Upper lobe of left lung (tissue), 6 donors: ENCODE data around the gene DYSF. TPM values are rescaled to one million over a fixed set of nuclear protein-coding genes. Genes with fewer than 3 reads are reported as not detected.
A peak's percentile ranks its signal among the peaks of the same experiment; 100 is the strongest.

Experiments
- ATAC-seq, 2 donors: fragments of 200-7000 bp; cut with Tn5 transposase; one replicate each; pipeline ENCODE4 v1.9.1; 2022; ENCODE audit warnings: mild to moderate bottlenecking in 2 of 2, moderate library complexity in 2 of 2; ENCODE audit not compliant: low FRiP score in 2 of 2
- DNase-seq, 2 donors: peaks; one replicate each; pipeline ENCODE4 v3.0.0-alpha.2; 2019 to 2020
- H3K27ac ChIP-seq, 4 donors: fragments of 200-600 bp; sonication (generic); one replicate each; pipeline ENCODE4 v1.5.1; 2016 to 2019
- H3K27me3 ChIP-seq, 4 donors: fragments of 200-600 bp; sonication (generic); one replicate each; pipeline ENCODE4 v1.5.1; 2017 to 2019
- H3K36me3 ChIP-seq, 4 donors: fragments of 200-600 bp; sonication (generic); one replicate each; pipeline ENCODE4 v1.5.1; 2016 to 2019
- H3K4me1 ChIP-seq, 4 donors: fragments of 200-600 bp; sonication (generic); one replicate each; pipeline ENCODE4 v1.5.1; 2018 to 2019
- H3K4me3 ChIP-seq, 4 donors: fragments of 200-600 bp; sonication (generic); one replicate each; pipeline ENCODE4 v1.5.1; 2017 to 2019; ENCODE audit warnings: mild to moderate bottlenecking in 2 of 4, moderate library complexity in 1 of 4
- H3K9me3 ChIP-seq, 4 donors: fragments of 200-600 bp; sonication (generic); one replicate each; pipeline ENCODE4 v1.5.1; 2018 to 2019
- CTCF ChIP-seq, 6 experiments: fragments of 450-650 bp in 4 of 6; fragments of 200-600 bp in 2 of 6; sonication (generic) in 2 of 6; IDR thresholded peaks; one replicate each; pipeline ENCODE4 v1.5.1; 2016 to 2019; ENCODE audit warnings: antibody characterized with exemption in 6 of 6
- EP300 ChIP-seq, 4 donors: sonication (generic); formaldehyde crosslinking; IDR thresholded peaks; one replicate each; pipeline ENCODE4 v1.5.1; 2017; ENCODE audit warnings: antibody characterized with exemption in 4 of 4, control low read depth in 2 of 4
- POLR2A ChIP-seq, 4 donors: fragments of 450-650 bp; IDR thresholded peaks; one replicate each; pipeline ENCODE4 v1.5.1; 2016 to 2017; ENCODE audit warnings: antibody characterized with exemption in 4 of 4, mild to moderate bottlenecking in 2 of 4
- POLR2AphosphoS5 ChIP-seq, 2 donors: sonication (generic); formaldehyde crosslinking; IDR thresholded peaks; one replicate each; pipeline ENCODE4 v1.5.1; 2017; ENCODE audit warnings: antibody characterized with exemption in 2 of 2
- WGBS, 2 donors: methylation state at CpG; one replicate each; pipeline ENCODE4 v1.1.5; 2017 to 2018; 5-methylcytosine and 5-hydroxymethylcytosine counted together
- total RNA-seq, 6 donors: library from RNA; depleted of rRNA in 4 of 6; stranded (reverse); fragments of >200 nt in 4 of 6; gene quantifications; one replicate each; pipeline versions ENCODE4 v1.1.0 to v1.2.1, GENCODE V29; 2016 to 2021
- donor health status: DM: no; HTN: no; CAD: no; lungs with moderate emphysema.
- donor health status: DM: no; HTN: yes; CAD: no; lungs with severe emphysema.

DYSF gene
- total RNA-seq, 6 donors from 2014 or later: 17.5 to 72.7 (median 42.7) TPM

GRCh38 chr2:71699428-71699827, 246.1 kb downstream of the DYSF start:
- 76 to 86% methylated on average over 6 of the region's 6 CpGs for WGBS, 2 donors
- no peak for DNase-seq

GRCh38 chr2:71700041-71700657, 246.8 kb downstream of the DYSF start:
- no peak for TF ChIP-seq EP300 (IDR thresholded peaks at IDR 0.05)
- TF ChIP-seq POLR2A (IDR thresholded peaks at IDR 0.05): no peak
- TF ChIP-seq CTCF (IDR thresholded peaks at IDR 0.05): no peak
- no peak for TF ChIP-seq POLR2AphosphoS5 (IDR thresholded peaks at IDR 0.05)
- Histone ChIP-seq H3K9me3 (no peaks in the 10 kb centered on the region), H3K27me3 (no peaks in the 10 kb centered on the region), H3K4me1 (no peaks in the 10 kb centered on the region), H3K27ac (no peak overlapping the region), H3K36me3 (no peaks in the 10 kb centered on the region), H3K4me3 (no peak overlapping the region)
- ATAC-seq (no peak), DNase-seq (peak in 1 of 2 donors; percentile 19)
- WGBS, 2 donors: 79 to 84% methylated on average over 9 to 10 of the region's 11 CpGs

More at GRCh38 chr2:71699428-71699827, 246.1 kb downstream of the DYSF start:
- ATAC-seq: no peak
- Histone ChIP-seq H3K9me3 (no peaks in the 10 kb centered on the region), H3K27ac (no peak overlapping the region), H3K4me3 (no peak overlapping the region), H3K36me3 (no peaks in the 10 kb centered on the region), H3K27me3 (no peaks in the 10 kb centered on the region), H3K4me1 (no peaks in the 10 kb centered on the region)
- TF ChIP-seq POLR2AphosphoS5 (IDR thresholded peaks at IDR 0.05): no peak
- TF ChIP-seq POLR2A (IDR thresholded peaks at IDR 0.05): no peak
- no peak for TF ChIP-seq CTCF (IDR thresholded peaks at IDR 0.05)
- no peak for TF ChIP-seq EP300 (IDR thresholded peaks at IDR 0.05)

GRCh38 chr2:71700658-71701397, 247.5 kb downstream of the DYSF start:
- Histone ChIP-seq H3K4me3 (no peak overlapping the region), H3K36me3 (no peaks in the 10 kb centered on the region), H3K9me3 (no peaks in the 10 kb centered on the region), H3K4me1 (no peaks in the 10 kb centered on the region), H3K27ac (no peak overlapping the region), H3K27me3 (no peaks in the 10 kb centered on the region)
- no peak for TF ChIP-seq EP300 (IDR thresholded peaks at IDR 0.05)
- no peak for TF ChIP-seq POLR2AphosphoS5 (IDR thresholded peaks at IDR 0.05)
- TF ChIP-seq CTCF (IDR thresholded peaks at IDR 0.05): no peak
- no peak for TF ChIP-seq POLR2A (IDR thresholded peaks at IDR 0.05)
- DNase-seq: peak in 1 of 2 donors; percentile 19
- no peak for ATAC-seq
- 75 to 83% methylated on average over 9 to 18 of the region's 21 CpGs for WGBS, 2 donors

- no peaks in the 10 kb centered on the region for H3K36me3 ChIP-seq
- no peaks in the 10 kb centered on the region for H3K27me3 ChIP-seq
- no peak for TF ChIP-seq CTCF (IDR thresholded peaks at IDR 0.05)
- no peak for TF ChIP-seq POLR2A (IDR thresholded peaks at IDR 0.05)
- TF ChIP-seq POLR2AphosphoS5 (IDR thresholded peaks at IDR 0.05): no peak
- no peak for TF ChIP-seq EP300 (IDR thresholded peaks at IDR 0.05)
- H3K4me3 ChIP-seq: no peak overlapping the region
- 83 to 95% methylated on average over 4 to 15 of the region's 15 CpGs for WGBS, 2 donors
- no peaks in the 10 kb centered on the region for H3K9me3 ChIP-seq
- DNase-seq: peak in 1 of 2 donors; percentile 19
- H3K27ac ChIP-seq: no peak overlapping the region
- no peak for ATAC-seq
- peaks cover 0 to 7% (median 0%) of the 10 kb centered on the region in 4 donors for H3K4me1 ChIP-seq
Measured at GRCh38 chr2:71702071-71702970, 249.0 kb downstream of the DYSF start.
